Measurements from ENCODE around the gene BPIFA3. TPM values are rescaled to one million over a fixed set of nuclear protein-coding genes. Genes with fewer than 3 reads are reported as not detected.
"Not testable (repeated sequence)": the region's sequence is repeated elsewhere in the genome, so short reads cannot be mapped to it uniquely, and the experiment has no call there.

BPIFA3 gene
- total RNA-seq, 4 donors from 2014 or later = not detected

GRCh38 chr20:33177866-33178265 lies 39.3 kb upstream of the BPIFA3 start:
- WGBS, 2 donors = 73 to 80% methylated on average over 9 of the region's 9 CpGs
- peak overlapping the region; percentile 5 for H3K4me3 ChIP-seq (ENCODE audit: low read depth, poor library complexity, severe bottlenecking)
- DNase-seq (ENCODE audit: low spot score in 2 of 2) = no peak
- TF ChIP-seq POLR2A (IDR thresholded peaks at IDR 0.05) (no peak), CTCF (IDR thresholded peaks at IDR 0.05) (no peak)
- intact Hi-C loops (cut with DNase I; ENCODE audit: low total_unique reads) = no loop called here

GRCh38 chr20:33178726-33179125 lies 38.4 kb upstream of the BPIFA3 start:
- no peak overlapping the region for H3K4me3 ChIP-seq (ENCODE audit: low read depth, poor library complexity, severe bottlenecking)
- WGBS, 2 donors = 72 to 75% methylated on average over 6 of the region's 6 CpGs
- intact Hi-C loops (cut with DNase I; ENCODE audit: low total_unique reads) = no loop called here
- no peak for DNase-seq (ENCODE audit: low spot score in 2 of 2)
- TF ChIP-seq POLR2A (IDR thresholded peaks at IDR 0.05) (no peak), CTCF (IDR thresholded peaks at IDR 0.05) (no peak)

- TF ChIP-seq CTCF (IDR thresholded peaks at IDR 0.05) (no peak), POLR2A (IDR thresholded peaks at IDR 0.05) (no peak)
- 88% methylated on average over 5 of the region's 5 CpGs for WGBS, 2 donors
- H3K4me3 ChIP-seq (ENCODE audit: low read depth, poor library complexity, severe bottlenecking) = no peak overlapping the region
- no peak for DNase-seq (ENCODE audit: low spot score in 2 of 2)
- intact Hi-C loops (cut with DNase I; ENCODE audit: low total_unique reads) = no loop called here
These were observed 37.0 kb upstream of the BPIFA3 start for GRCh38 chr20:33180169-33180568.

- no peak for DNase-seq (ENCODE audit: low spot score in 2 of 2)
- TF ChIP-seq CTCF (IDR thresholded peaks at IDR 0.05) (no peak), POLR2A (IDR thresholded peaks at IDR 0.05) (no peak)
- 73% methylated on average over 1 of the region's 1 CpG; no CpG with 5 or more reads in 1 of the 2 donors for WGBS, 2 donors
These were observed 35.6 kb upstream of the BPIFA3 start for GRCh38 chr20:33181482-33182093.

GRCh38 chr20:33183312-33183711 lies 33.8 kb upstream of the BPIFA3 start:
- no peak for TF ChIP-seq CTCF (IDR thresholded peaks at IDR 0.05)
- TF ChIP-seq POLR2A (IDR thresholded peaks at IDR 0.05) = no peak
- intact Hi-C loops (cut with DNase I; ENCODE audit: low total_unique reads) = no loop called here
- H3K4me3 ChIP-seq (ENCODE audit: low read depth, poor library complexity, severe bottlenecking) = no peak overlapping the region
- 72 to 76% methylated on average over 2 of the region's 2 CpGs for WGBS, 2 donors
- no peak for DNase-seq (ENCODE audit: low spot score in 2 of 2)

More at GRCh38 chr20:33181482-33182093, 35.6 kb upstream of the BPIFA3 start:
- intact Hi-C loops (cut with DNase I; ENCODE audit: low total_unique reads) = no loop called here
- H3K4me3 ChIP-seq (ENCODE audit: low read depth, poor library complexity, severe bottlenecking) = no peak overlapping the region

- H3K4me3 ChIP-seq (ENCODE audit: low read depth, poor library complexity, severe bottlenecking); DNase-seq (ENCODE audit: low spot score in 2 of 2); intact Hi-C loops (cut with DNase I; ENCODE audit: low total_unique reads): not testable (repeated sequence)
- 86 to 87% methylated on average over 10 to 20 of the region's 40 CpGs for WGBS, 2 donors
These were observed 32.0 kb upstream of the BPIFA3 start for GRCh38 chr20:33185031-33185590.

All from lower leg skin (tissue), 4 donors.